ENCODE measurements around the gene ZNF708. TPM values are rescaled to one million over a fixed set of nuclear protein-coding genes. Genes with fewer than 3 reads are reported as not detected.
A peak's percentile ranks its signal among the peaks of the same experiment; 100 is the strongest.

Gene ZNF708
- total RNA-seq, 1 experiment from 2014 or later, result 34.9 TPM

- TF ChIP-seq, protein P1, sequence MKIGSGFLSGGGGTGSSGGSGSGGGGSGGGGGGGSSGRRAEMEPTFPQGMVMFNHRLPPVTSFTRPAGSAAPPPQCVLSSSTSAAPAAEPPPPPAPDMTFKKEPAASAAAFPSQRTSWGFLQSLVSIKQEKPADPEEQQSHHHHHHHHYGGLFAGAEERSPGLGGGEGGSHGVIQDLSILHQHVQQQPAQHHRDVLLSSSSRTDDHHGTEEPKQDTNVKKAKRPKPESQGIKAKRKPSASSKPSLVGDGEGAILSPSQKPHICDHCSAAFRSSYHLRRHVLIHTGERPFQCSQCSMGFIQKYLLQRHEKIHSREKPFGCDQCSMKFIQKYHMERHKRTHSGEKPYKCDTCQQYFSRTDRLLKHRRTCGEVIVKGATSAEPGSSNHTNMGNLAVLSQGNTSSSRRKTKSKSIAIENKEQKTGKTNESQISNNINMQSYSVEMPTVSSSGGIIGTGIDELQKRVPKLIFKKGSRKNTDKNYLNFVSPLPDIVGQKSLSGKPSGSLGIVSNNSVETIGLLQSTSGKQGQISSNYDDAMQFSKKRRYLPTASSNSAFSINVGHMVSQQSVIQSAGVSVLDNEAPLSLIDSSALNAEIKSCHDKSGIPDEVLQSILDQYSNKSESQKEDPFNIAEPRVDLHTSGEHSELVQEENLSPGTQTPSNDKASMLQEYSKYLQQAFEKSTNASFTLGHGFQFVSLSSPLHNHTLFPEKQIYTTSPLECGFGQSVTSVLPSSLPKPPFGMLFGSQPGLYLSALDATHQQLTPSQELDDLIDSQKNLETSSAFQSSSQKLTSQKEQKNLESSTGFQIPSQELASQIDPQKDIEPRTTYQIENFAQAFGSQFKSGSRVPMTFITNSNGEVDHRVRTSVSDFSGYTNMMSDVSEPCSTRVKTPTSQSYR (CRISPR knock-in tag; IDR thresholded peaks at IDR 0.05), result no peak
These were observed 7.2 kb downstream of the ZNF708 start (continued) for GRCh38 chr19:21321996-21322395.

GRCh38 chr19:21321134-21321533 is 8.1 kb downstream of the ZNF708 start:
- Mint-ChIP-seq H3K9me3 (peaks cover 9% of the 10 kb centered on the region), H3K27me3 (ENCODE audit: low read depth) (no peaks in the 10 kb centered on the region), H3K4me1 (peaks cover 55% of the 10 kb centered on the region), H3K27ac (peak overlapping the region; percentile 63; the same call in 1 of the 2 replicates), H3K4me3 (no peak overlapping the region), H3K36me3 (peaks cover 15% of the 10 kb centered on the region)
- ATAC-seq (no peak), DNase-seq (ENCODE audit: low spot score) (no peak)
- ChIA-PET POLR2A (interaction anchor here (1.0 kb wide), 1 partner anchor 8 kb away, joined by 4 read pairs; the partner anchor contains the start of gene ZNF708), CTCF (no interaction called here)
- TF ChIP-seq NFE2L1 (CRISPR knock-in tag; IDR thresholded peaks at IDR 0.05) (no peak), ZNF317 (CRISPR knock-in tag; IDR thresholded peaks at IDR 0.05; ENCODE audit: borderline replicate concordance, low read depth) (no peak), ZNF121 (CRISPR knock-in tag; IDR thresholded peaks at IDR 0.05) (no peak), IRF1 (CRISPR knock-in tag; IDR thresholded peaks at IDR 0.05) (no peak), TEAD4 (CRISPR knock-in tag; IDR thresholded peaks at IDR 0.05) (no peak), ZNF671 (CRISPR knock-in tag; IDR thresholded peaks at IDR 0.05) (no peak), RORB (CRISPR knock-in tag; IDR thresholded peaks at IDR 0.05) (no peak)
- TF ChIP-seq, protein P2, sequence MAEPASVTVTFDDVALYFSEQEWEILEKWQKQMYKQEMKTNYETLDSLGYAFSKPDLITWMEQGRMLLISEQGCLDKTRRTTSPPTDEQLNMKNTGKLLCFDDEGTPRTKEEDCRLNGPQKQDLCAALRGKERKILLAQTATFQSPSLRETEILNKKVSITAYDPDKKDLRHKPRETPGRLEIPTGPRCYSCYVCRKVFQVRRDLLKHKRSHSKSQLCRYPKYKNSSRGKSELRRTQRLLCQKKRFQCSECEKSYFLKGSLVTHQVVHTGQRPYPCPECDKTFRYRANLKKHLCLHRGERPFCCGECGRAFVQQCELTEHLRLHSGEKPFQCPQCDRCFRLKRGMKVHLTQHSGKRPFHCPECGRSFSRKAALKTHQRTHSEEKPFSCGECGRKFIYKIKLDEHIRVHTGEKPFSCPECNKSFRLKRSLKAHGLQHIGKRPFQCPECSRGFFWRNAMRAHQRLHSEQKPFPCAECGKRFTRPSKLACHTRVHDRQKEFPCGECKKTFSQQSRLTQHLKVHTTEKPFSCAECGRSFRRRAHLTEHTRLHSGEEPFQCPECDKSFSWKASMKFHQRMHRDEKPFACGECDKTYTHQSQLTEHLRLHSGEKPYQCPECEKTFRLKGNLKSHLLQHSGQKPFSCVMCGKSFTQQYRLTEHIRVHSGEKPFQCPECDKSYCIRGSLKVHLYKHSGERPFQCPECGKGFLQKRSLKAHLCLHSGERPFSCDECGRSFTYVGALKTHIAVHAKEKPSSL (CRISPR knock-in tag; conservative IDR thresholded peaks at IDR 0.05), result no peak
- TF ChIP-seq, protein P3, sequence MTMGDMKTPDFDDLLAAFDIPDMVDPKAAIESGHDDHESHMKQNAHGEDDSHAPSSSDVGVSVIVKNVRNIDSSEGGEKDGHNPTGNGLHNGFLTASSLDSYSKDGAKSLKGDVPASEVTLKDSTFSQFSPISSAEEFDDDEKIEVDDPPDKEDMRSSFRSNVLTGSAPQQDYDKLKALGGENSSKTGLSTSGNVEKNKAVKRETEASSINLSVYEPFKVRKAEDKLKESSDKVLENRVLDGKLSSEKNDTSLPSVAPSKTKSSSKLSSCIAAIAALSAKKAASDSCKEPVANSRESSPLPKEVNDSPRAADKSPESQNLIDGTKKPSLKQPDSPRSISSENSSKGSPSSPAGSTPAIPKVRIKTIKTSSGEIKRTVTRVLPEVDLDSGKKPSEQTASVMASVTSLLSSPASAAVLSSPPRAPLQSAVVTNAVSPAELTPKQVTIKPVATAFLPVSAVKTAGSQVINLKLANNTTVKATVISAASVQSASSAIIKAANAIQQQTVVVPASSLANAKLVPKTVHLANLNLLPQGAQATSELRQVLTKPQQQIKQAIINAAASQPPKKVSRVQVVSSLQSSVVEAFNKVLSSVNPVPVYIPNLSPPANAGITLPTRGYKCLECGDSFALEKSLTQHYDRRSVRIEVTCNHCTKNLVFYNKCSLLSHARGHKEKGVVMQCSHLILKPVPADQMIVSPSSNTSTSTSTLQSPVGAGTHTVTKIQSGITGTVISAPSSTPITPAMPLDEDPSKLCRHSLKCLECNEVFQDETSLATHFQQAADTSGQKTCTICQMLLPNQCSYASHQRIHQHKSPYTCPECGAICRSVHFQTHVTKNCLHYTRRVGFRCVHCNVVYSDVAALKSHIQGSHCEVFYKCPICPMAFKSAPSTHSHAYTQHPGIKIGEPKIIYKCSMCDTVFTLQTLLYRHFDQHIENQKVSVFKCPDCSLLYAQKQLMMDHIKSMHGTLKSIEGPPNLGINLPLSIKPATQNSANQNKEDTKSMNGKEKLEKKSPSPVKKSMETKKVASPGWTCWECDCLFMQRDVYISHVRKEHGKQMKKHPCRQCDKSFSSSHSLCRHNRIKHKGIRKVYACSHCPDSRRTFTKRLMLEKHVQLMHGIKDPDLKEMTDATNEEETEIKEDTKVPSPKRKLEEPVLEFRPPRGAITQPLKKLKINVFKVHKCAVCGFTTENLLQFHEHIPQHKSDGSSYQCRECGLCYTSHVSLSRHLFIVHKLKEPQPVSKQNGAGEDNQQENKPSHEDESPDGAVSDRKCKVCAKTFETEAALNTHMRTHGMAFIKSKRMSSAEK (CRISPR knock-in tag; IDR thresholded peaks at IDR 0.05; ENCODE audit: borderline replicate concordance), result no peak
- TF ChIP-seq, protein P4, sequence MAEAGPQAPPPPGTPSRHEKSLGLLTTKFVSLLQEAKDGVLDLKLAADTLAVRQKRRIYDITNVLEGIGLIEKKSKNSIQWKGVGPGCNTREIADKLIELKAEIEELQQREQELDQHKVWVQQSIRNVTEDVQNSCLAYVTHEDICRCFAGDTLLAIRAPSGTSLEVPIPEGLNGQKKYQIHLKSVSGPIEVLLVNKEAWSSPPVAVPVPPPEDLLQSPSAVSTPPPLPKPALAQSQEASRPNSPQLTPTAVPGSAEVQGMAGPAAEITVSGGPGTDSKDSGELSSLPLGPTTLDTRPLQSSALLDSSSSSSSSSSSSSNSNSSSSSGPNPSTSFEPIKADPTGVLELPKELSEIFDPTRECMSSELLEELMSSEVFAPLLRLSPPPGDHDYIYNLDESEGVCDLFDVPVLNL (CRISPR knock-in tag; IDR thresholded peaks at IDR 0.05; ENCODE audit: borderline replicate concordance, low read depth), result no peak

DNA sequence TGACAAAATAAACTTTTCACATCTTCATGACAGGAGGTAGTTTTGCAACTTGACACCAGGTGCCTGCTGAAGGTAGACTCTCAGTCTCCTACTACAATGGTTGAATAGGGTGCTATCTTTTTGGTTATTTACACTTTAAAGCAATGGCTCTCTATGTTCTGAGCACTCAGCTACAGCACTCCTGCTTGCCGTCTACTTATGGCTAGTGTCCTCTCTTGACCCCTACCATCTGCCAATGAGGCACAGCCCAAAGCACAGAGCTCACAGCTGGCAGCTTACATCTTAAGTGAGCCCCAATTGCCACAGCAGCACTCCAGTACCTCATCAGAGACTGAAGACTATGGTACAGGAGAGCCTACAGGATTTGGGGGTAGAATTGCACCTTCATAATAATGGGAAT is 11.4 kb downstream of the ZNF708 start:
- Mint-ChIP-seq H3K4me1 (peaks cover 24% of the 10 kb centered on the region), H3K27me3 (ENCODE audit: low read depth) (no peaks in the 10 kb centered on the region; the same call in 1 of the 2 replicates), H3K36me3 (peaks cover 6% of the 10 kb centered on the region; the same call in 1 of the 2 replicates), H3K27ac (no peak overlapping the region), H3K4me3 (no peak overlapping the region), H3K9me3 (no peaks in the 10 kb centered on the region)
- ATAC-seq (peak; percentile 44), DNase-seq (ENCODE audit: low spot score) (no peak)
- ChIA-PET CTCF (interaction anchor here (1.0 kb wide), 1 partner anchor 12 kb away, joined by 3 read pairs; the partner anchor contains the start of gene ZNF708), POLR2A (no interaction called here)
- TF ChIP-seq ZNF512 (CRISPR knock-in tag; IDR thresholded peaks at IDR 0.05; ENCODE audit: borderline replicate concordance) (no peak), NFATC4 (CRISPR knock-in tag; IDR thresholded peaks at IDR 0.05) (no peak), PRRX2 (CRISPR knock-in tag; IDR thresholded peaks at IDR 0.05) (no peak), MYBL2 (CRISPR knock-in tag; IDR thresholded peaks at IDR 0.05) (no peak)
- TF ChIP-seq, protein P5, sequence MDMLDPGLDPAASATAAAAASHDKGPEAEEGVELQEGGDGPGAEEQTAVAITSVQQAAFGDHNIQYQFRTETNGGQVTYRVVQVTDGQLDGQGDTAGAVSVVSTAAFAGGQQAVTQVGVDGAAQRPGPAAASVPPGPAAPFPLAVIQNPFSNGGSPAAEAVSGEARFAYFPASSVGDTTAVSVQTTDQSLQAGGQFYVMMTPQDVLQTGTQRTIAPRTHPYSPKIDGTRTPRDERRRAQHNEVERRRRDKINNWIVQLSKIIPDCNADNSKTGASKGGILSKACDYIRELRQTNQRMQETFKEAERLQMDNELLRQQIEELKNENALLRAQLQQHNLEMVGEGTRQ (CRISPR knock-in tag; IDR thresholded peaks at IDR 0.05), result no peak

All from WTC11 (cell line).